ENCODE results near the gene FOXJ3.

- TF ChIP-seq, protein P1, sequence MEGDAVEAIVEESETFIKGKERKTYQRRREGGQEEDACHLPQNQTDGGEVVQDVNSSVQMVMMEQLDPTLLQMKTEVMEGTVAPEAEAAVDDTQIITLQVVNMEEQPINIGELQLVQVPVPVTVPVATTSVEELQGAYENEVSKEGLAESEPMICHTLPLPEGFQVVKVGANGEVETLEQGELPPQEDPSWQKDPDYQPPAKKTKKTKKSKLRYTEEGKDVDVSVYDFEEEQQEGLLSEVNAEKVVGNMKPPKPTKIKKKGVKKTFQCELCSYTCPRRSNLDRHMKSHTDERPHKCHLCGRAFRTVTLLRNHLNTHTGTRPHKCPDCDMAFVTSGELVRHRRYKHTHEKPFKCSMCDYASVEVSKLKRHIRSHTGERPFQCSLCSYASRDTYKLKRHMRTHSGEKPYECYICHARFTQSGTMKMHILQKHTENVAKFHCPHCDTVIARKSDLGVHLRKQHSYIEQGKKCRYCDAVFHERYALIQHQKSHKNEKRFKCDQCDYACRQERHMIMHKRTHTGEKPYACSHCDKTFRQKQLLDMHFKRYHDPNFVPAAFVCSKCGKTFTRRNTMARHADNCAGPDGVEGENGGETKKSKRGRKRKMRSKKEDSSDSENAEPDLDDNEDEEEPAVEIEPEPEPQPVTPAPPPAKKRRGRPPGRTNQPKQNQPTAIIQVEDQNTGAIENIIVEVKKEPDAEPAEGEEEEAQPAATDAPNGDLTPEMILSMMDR (IDR thresholded peaks at IDR 0.05), result no peak
- no peak for TF ChIP-seq POLR2A (IDR thresholded peaks at IDR 0.05)
Measured at GRCh38 chr1:42266253-42267135, 68.5 kb downstream of the FOXJ3 start.
